A549 (cell line): ENCODE data around the gene CLASP1.

Experiments
- CTCF ChIP-seq: fragments of >200 bp; sonication (Bioruptor Twin); formaldehyde crosslinking; IDR thresholded peaks from 3 replicates; pipeline ENCODE4 v1.5.1; 2016
- ESRRA ChIP-seq: fragments of 150-350 bp; IDR thresholded peaks from 2 replicates; pipeline ENCODE4 v1.6.1; 2014; ENCODE audit warnings: mild to moderate bottlenecking, low read length, borderline replicate concordance
- JUN ChIP-seq, 2 experiments: fragments of >200 bp; sonication (Bioruptor Twin); formaldehyde crosslinking; IDR thresholded peaks; 2 replicates in 1 of 2; 3 replicates in 1 of 2; pipeline ENCODE4 v1.6.1; 2016 to 2017
- MAFK ChIP-seq: fragments of 450-650 bp; IDR thresholded peaks from 2 replicates; pipeline ENCODE4 v1.6.1; 2014; ENCODE audit not compliant: partially characterized antibody
- MAX ChIP-seq: IDR thresholded peaks from 2 replicates; pipeline ENCODE4 v1.6.1; 2012
- PBX3 ChIP-seq: IDR thresholded peaks from 2 replicates; pipeline ENCODE4 v1.6.1; 2012
- PHF8 ChIP-seq: fragments of 200-600 bp; sonication (generic); IDR thresholded peaks from 2 replicates; pipeline ENCODE4 v1.6.1; 2016; ENCODE audit warnings: low read depth, mild to moderate bottlenecking, antibody characterized with exemption, moderate library complexity, borderline replicate concordance
- POLR2A ChIP-seq: IDR thresholded peaks from 2 replicates; pipeline ENCODE4 v1.6.1; 2012; ENCODE audit warnings: mild to moderate bottlenecking, low read length
- RAD21 ChIP-seq, 2 experiments: fragments of >200 bp in 1 of 2; sonication (Bioruptor Twin) in 1 of 2; formaldehyde crosslinking in 1 of 2; IDR thresholded peaks in 1 of 2; conservative IDR thresholded peaks in 1 of 2; 2 replicates in 1 of 2; 3 replicates in 1 of 2; pipeline ENCODE4 v1.6.1; 2012 to 2018; ENCODE audit warnings: inconsistent platforms in 1 of 2
- RCOR1 ChIP-seq: fragments of 150-350 bp; IDR thresholded peaks from 2 replicates; pipeline ENCODE4 v1.6.1; 2014; ENCODE audit warnings: antibody characterized with exemption, low read length, low read depth
- SREBF2 ChIP-seq: fragments of 450-650 bp; IDR thresholded peaks from 2 replicates; pipeline ENCODE4 v1.6.1; 2014; ENCODE audit warnings: mild to moderate bottlenecking, moderate library complexity
- USF2 ChIP-seq: fragments of 450-650 bp; IDR thresholded peaks from 2 replicates; pipeline ENCODE4 v1.6.1; 2014; ENCODE audit warnings: antibody characterized with exemption
- ZSCAN20 ChIP-seq: fragments of 250-450 bp; sonication (Bioruptor Pico); IDR thresholded peaks from 2 replicates; pipeline ENCODE4 v1.8.0; 2022; ENCODE audit warnings: mild to moderate bottlenecking, moderate library complexity

- no peak for TF ChIP-seq POLR2A
- no peak for TF ChIP-seq USF2
- TF ChIP-seq CTCF = no peak
- TF ChIP-seq MAFK = no peak
- TF ChIP-seq MAX = no peak
- TF ChIP-seq RCOR1 = no peak
- TF ChIP-seq SREBF2 = no peak
- no peak for TF ChIP-seq PHF8
- no peak for TF ChIP-seq ZSCAN20 (CRISPR knock-in tag)
- no peak for TF ChIP-seq RAD21 (conservative IDR thresholded peaks at IDR 0.05 in 1 of 2, IDR thresholded peaks at IDR 0.05 in 1 of 2)
- no peak for TF ChIP-seq JUN (IDR thresholded peaks at IDR 0.05)
- TF ChIP-seq ESRRA = no peak
- TF ChIP-seq PBX3 = no peak
Observed at GRCh38 chr2:121599963-121600651, 49.2 kb downstream of the CLASP1 start.
